Activated effector memory CD4-positive, alpha-beta T cell treated with Interleukin-2 at 50 U/mL for 16 hours (primary cell): ENCODE data around the gene BMF.

Experiments used
- DNase-seq: peaks from one replicate; pipeline ENCODE4 v3.0.0-alpha.2; 2020

Gene BMF

GRCh38 chr15:40046721-40047414, 61.8 kb downstream of the BMF start:
- DNase-seq = no peak

GRCh38 chr15:40045572-40046217, 63.0 kb downstream of the BMF start:
- DNase-seq = no peak

GRCh38 chr15:40044717-40045571, 63.7 kb downstream of the BMF start:
- peak; percentile 73 for DNase-seq

GRCh38 chr15:40043927-40044716, 64.6 kb downstream of the BMF start:
- DNase-seq = no peak

- DNase-seq = no peak
Measured at GRCh38 chr15:40042791-40043320, 65.8 kb downstream of the BMF start.

- no peak for DNase-seq
Measured at GRCh38 chr15:40040770-40041169, 67.9 kb downstream of the BMF start.

- no peak for DNase-seq
Measured at GRCh38 chr15:40040293-40040635, 68.4 kb downstream of the BMF start.

- peak; percentile 90 for DNase-seq
Measured at GRCh38 chr15:40038638-40039543, 69.8 kb downstream of the BMF start, which contains the start of gene SRP14. TSS of gene SRP14 (minus strand) at chr15:40039181. CDS start at chr15:40039116, 65 bp downstream.

GRCh38 chr15:40038275-40038637, 70.4 kb downstream of the BMF start:
- no peak for DNase-seq
